Keratinocyte (primary cell): ENCODE measurements around the gene TFF1. TPM values are rescaled to one million over a fixed set of nuclear protein-coding genes. Genes with fewer than 3 reads are reported as not detected.

Experiments used
- DNase-seq: peaks from one replicate; pipeline ENCODE4 v3.0.0-alpha.2; 2011; ENCODE audit warnings: low read depth, missing footprints, low spot score
- FAIRE-seq: peaks from 2 replicates; lab custom pipeline; 2011; peaks lifted over from hg19 to GRCh38; lab: Jason Lieb, UNC
- H2AFZ ChIP-seq: 2 replicates; pipeline ENCODE4 v1.6.0; 2012; ENCODE audit warnings: low read length, control low read depth, inconsistent platforms; ENCODE audit not compliant: control insufficient read depth
- H3K27ac ChIP-seq: 2 replicates; pipeline ENCODE4 v1.5.1; 2011; ENCODE audit warnings: low read length; ENCODE audit not compliant: control insufficient read depth, insufficient read depth
- H3K27me3 ChIP-seq: 3 replicates; pipeline ENCODE4 v1.6.0; 2011; ENCODE audit warnings: low read length; ENCODE audit not compliant: control insufficient read depth, insufficient read depth; ENCODE audit errors: extremely low read depth
- H3K36me3 ChIP-seq, 2 experiments: 2 replicates in 1 of 2; 3 replicates in 1 of 2; pipeline ENCODE4 v1.5.1; 2011; ENCODE audit warnings: low read length in 2 of 2, mild to moderate bottlenecking in 1 of 2; ENCODE audit not compliant: control insufficient read depth in 2 of 2, insufficient read depth in 2 of 2; ENCODE audit errors: extremely low read depth in 1 of 2
- H3K4me1 ChIP-seq: 3 replicates; pipeline ENCODE4 v1.5.1; 2011; ENCODE audit warnings: low read length; ENCODE audit not compliant: control insufficient read depth, insufficient read depth; ENCODE audit errors: extremely low read depth
- H3K4me2 ChIP-seq: 3 replicates; pipeline ENCODE4 v1.6.0; 2011; ENCODE audit warnings: low read depth, low read length; ENCODE audit not compliant: control insufficient read depth, insufficient read depth; ENCODE audit errors: extremely low read depth
- H3K4me3 ChIP-seq, 3 experiments: fragments of 200-600 bp in 1 of 3; sonication (generic) in 1 of 3; 2 replicates in 2 of 3; 3 replicates in 1 of 3; pipeline ENCODE4 v1.5.1; 2011 to 2016; ENCODE audit warnings: low read length in 3 of 3, mild to moderate bottlenecking in 3 of 3, control low read depth in 2 of 3, inconsistent platforms in 1 of 3, low read depth in 1 of 3, mixed read lengths in 1 of 3, mixed run types in 1 of 3, moderate library complexity in 1 of 3; ENCODE audit not compliant: control insufficient read depth in 2 of 3, insufficient read depth in 2 of 3; ENCODE audit errors: extremely low read depth in 1 of 3
- H3K79me2 ChIP-seq: 2 replicates; pipeline ENCODE4 v1.6.0; 2012; ENCODE audit warnings: low read length; ENCODE audit not compliant: control insufficient read depth, insufficient read depth
- H3K9ac ChIP-seq: 3 replicates; pipeline ENCODE4 v1.6.0; 2011; ENCODE audit warnings: low read length; ENCODE audit not compliant: control insufficient read depth, insufficient read depth; ENCODE audit errors: extremely low read depth
- H3K9me1 ChIP-seq: 3 replicates; pipeline ENCODE4 v1.6.0; 2011; ENCODE audit warnings: low read length; ENCODE audit not compliant: control insufficient read depth, insufficient read depth; ENCODE audit errors: extremely low read depth
- H3K9me3 ChIP-seq: 2 replicates; pipeline ENCODE4 v1.5.1; 2012; ENCODE audit warnings: low read depth, low read length; ENCODE audit not compliant: control insufficient read depth
- H4K20me1 ChIP-seq: 3 replicates; pipeline ENCODE4 v1.6.0; 2011; ENCODE audit warnings: low read length; ENCODE audit not compliant: control insufficient read depth, insufficient read depth; ENCODE audit errors: extremely low read depth
- EZH2 ChIP-seq: IDR thresholded peaks from one replicate; pipeline ENCODE4 v1.6.1; 2012; ENCODE audit warnings: inconsistent platforms, mild to moderate bottlenecking, low read length, moderate library complexity
- dilution Hi-C: fragments of 300-500 bp; cut with MboI; formaldehyde crosslinking; loops from one replicate; pipeline ENCODE4 v1.7.0; 2020; ENCODE audit warnings: low sequenced_read_pairs; ENCODE audit not compliant: extremely low pct_ligation_motif_present
- polyA plus RNA-seq, 5 experiments: library from polyadenylated mRNA; depleted of rRNA in 3 of 5; stranded (reverse) in 3 of 5; stranded (forward) in 1 of 5; unstranded in 1 of 5; fragments of >200 nt; gene quantifications; 1 replicate in 1 of 5; 2 replicates in 3 of 5; 3 replicates in 1 of 5; pipeline versions ENCODE4 v1.2.1 to v1.2.3, GENCODE V29; 2011 to 2012; ENCODE audit warnings: missing spikeins in 2 of 5, low read depth in 1 of 5, low replicate concordance in 1 of 5
- TF ChIP-seq, protein P1 (sequence below), 3 experiments: IDR thresholded peaks in 1 of 3; conservative IDR thresholded peaks in 1 of 3; optimal IDR thresholded peaks in 1 of 3; 2 replicates in 2 of 3; 3 replicates in 1 of 3; pipeline versions ENCODE3 to v1.5.1; 2011; ENCODE audit warnings: low read length in 3 of 3, mild to moderate bottlenecking in 3 of 3, moderate library complexity in 2 of 3, control low read depth in 1 of 3, inconsistent platforms in 1 of 3; ENCODE audit not compliant: insufficient read depth in 2 of 3; ENCODE audit errors: extremely low read depth in 1 of 3

The TFF1 gene
- polyA plus RNA-seq, 1 donor (not counting 4 experiments of a cell fraction or from before 2014, with no cell fraction given) = not detected

DNA sequence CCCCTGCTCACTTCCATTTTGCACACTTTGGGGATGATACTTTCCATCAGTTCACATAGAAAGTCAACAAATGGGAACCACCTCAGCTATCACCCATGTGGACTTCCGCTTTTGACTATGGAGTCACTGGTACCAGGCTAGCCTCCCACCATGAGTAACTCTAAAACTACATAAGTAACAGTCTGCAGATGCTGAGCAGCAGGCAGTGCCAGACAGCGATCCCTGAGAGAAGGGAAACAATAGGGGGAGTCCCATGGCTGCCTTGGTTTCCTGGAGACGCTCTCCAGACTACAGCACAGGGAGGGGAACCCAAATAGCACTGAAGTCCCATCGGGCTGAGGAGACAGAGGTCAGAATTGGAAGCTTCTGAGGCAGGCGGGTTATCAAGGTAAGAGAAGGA, 12.7 kb downstream of the TFF1 start:
- Histone ChIP-seq H3K27me3 (no peaks in the 10 kb centered on the region), H3K36me3 (no peaks in the 10 kb centered on the region), H3K9me1 (no peaks in the 10 kb centered on the region), H3K4me3 (no peak overlapping the region), H3K9ac (no peak overlapping the region), H2AFZ (no peak overlapping the region), H3K4me1 (no peaks in the 10 kb centered on the region), H3K4me2 (no peak overlapping the region), H3K79me2 (no peaks in the 10 kb centered on the region), H3K9me3 (peaks cover 3% of the 10 kb centered on the region), H3K27ac (no peak overlapping the region), H4K20me1 (no peaks in the 10 kb centered on the region)
- dilution Hi-C loops = no loop called here
- TF ChIP-seq EZH2 = no peak
- TF ChIP-seq, protein P1, sequence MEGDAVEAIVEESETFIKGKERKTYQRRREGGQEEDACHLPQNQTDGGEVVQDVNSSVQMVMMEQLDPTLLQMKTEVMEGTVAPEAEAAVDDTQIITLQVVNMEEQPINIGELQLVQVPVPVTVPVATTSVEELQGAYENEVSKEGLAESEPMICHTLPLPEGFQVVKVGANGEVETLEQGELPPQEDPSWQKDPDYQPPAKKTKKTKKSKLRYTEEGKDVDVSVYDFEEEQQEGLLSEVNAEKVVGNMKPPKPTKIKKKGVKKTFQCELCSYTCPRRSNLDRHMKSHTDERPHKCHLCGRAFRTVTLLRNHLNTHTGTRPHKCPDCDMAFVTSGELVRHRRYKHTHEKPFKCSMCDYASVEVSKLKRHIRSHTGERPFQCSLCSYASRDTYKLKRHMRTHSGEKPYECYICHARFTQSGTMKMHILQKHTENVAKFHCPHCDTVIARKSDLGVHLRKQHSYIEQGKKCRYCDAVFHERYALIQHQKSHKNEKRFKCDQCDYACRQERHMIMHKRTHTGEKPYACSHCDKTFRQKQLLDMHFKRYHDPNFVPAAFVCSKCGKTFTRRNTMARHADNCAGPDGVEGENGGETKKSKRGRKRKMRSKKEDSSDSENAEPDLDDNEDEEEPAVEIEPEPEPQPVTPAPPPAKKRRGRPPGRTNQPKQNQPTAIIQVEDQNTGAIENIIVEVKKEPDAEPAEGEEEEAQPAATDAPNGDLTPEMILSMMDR (optimal IDR thresholded peaks at IDR 0.05 in 1 of 3, IDR thresholded peaks at IDR 0.05 in 1 of 3, conservative IDR thresholded peaks at IDR 0.05 in 1 of 3; ENCODE audit: extremely low read depth in 1 of 3, insufficient read depth in 2 of 3, low read length in 3 of 3) = no peak
- no peak for FAIRE-seq
- DNase-seq = no peak

DNA sequence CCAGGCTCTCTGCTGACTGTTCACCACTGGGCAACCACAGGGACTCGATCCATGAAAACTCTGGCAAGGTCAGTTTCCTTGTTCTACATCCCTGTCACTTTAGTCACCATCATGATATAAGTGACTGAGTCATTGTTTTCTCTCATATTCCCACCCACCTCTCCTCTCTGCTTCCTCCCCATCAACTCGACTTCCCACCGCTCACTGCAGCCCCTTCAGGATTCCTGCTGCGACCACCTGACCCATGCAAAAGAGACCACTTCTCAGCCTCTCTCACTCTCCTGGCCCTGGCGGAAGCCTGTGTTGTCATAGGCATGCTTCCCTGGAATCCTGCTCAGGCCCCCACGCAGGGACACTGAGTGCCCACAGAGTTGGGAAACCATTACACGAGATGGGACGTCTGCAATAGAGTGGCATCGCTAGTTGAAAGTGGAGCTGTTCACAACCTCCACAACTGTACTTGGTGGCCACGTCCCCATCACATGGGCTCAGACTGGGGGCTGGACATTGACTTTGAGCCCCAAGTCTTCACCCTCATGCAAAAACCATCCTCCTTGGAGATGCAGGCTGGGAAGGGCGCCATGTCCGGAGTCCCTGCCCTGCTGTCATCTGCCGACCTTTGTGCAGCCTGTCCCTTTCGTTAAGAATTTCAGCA, 13.8 kb downstream of the TFF1 start:
- H3K4me1 ChIP-seq = no peaks in the 10 kb centered on the region
- FAIRE-seq (no peak), DNase-seq (no peak)
- dilution Hi-C loops = no loop called here
- no peak overlapping the region for H3K4me2 ChIP-seq
- no peaks in the 10 kb centered on the region for H4K20me1 ChIP-seq
- H3K79me2 ChIP-seq = no peaks in the 10 kb centered on the region
- peaks cover 3% of the 10 kb centered on the region for H3K9me3 ChIP-seq
- no peaks in the 10 kb centered on the region for H3K9me1 ChIP-seq
- H3K36me3 ChIP-seq = no peaks in the 10 kb centered on the region
- no peaks in the 10 kb centered on the region for H3K27me3 ChIP-seq
- TF ChIP-seq, protein P1 (optimal IDR thresholded peaks at IDR 0.05 in 1 of 3, IDR thresholded peaks at IDR 0.05 in 1 of 3, conservative IDR thresholded peaks at IDR 0.05 in 1 of 3; ENCODE audit: extremely low read depth in 1 of 3, insufficient read depth in 2 of 3, low read length in 3 of 3) = no peak
- no peak overlapping the region for H3K9ac ChIP-seq
- no peak overlapping the region for H3K27ac ChIP-seq
- H2AFZ ChIP-seq = no peak overlapping the region
- no peak overlapping the region for H3K4me3 ChIP-seq
